Measurements from ENCODE around the gene CFAP100.

The CFAP100 gene

DNA sequence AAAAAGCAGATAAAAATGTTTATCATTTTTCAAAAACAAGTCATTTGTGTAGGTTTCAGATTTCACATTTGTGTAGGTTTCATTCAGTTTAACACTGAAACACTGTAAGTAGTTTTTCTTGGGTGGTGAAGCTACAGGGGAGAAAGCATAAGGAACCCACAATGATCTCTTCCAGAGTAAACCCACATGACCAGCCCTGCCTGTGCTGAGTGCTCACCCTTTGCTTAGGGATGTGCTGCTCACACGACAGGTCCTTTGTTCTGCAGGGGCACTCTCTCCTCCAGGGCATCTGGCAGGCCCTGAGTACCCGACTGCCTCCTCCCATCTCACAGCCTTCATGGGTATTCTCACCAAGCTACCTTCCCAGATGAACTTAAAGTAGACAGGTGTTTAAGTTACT lies 52.1 kb downstream of the CFAP100 start:
- no peak for DNase-seq

DNA sequence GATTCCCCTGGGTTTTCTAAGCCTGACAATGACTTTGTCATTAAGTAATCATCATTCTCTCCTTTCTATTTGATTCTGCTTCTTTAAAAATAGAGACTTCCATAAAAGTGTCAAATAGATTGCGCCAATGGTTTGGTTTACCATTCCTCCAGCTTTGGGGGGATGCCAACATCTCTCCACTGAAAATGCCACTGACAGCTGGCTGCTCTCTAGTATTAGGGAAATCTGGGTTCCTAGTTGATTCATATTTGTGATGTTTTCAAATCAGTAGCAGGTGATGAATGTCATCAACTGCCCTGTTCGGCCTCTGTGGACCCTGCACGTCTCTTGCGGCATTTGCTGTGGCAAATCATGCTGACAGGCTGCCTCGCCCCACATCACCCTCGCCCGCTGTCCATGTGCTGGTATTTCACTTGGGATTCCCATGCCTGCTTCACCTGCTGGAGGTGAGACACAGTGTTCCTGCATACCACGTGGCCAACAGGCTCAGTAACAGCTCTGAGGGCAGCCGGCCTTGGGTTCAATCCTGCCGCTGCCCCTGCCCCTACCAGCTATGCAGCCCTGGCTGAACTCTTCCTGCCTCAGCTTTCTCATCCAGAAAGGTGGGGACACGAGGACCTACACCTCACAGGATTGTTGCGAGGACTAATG lies 52.9 kb downstream of the CFAP100 start:
- no peak for DNase-seq

DNA sequence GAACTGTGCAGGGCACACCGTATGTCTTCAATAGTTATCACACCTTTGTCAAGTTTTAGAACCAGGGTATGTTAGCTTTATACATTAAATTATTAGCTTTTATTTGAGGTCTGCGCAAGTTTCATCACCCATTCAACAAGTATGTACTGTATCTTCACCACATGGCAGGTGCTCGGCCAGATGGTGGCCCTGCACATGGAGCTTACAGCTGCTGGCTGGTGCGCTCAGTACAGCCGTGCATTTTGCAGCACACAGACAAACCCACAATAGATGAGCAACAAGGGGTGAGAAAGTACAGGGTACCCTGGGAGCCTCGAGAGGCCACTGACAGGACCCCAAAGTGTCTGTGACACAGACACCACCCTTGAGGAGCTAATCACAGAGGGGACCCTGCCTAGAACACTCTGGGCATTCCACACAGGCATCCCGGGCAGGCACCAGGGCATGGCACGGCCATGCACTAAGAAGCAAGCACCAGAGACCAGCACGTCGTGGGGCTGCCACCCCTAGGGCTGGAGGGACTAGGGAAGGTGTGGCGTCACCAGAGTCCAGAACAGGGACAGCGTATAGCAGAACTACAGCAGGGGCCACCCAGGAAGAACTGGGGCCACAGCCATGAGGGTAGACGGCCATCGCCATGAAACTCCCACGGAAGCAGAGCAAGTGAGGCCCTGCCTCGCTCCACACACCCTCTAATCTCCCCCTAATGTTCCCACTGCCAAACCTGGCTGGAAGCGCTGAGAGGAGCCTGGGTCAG lies 53.6 kb downstream of the CFAP100 start:
- no peak for DNase-seq

DNA sequence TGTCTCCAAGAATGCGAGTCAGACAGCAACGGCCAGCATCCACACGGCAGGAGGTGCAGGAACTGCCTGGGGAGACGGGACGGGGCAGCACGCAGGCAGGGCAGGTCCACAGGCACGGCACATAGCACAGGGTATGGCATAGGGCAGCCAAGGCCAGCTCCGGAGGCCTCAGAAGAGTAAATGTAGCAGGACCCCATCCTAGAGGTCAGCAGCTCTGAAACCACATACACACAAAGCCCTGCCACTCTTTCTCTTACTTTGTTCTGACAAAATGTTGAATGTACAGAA lies 54.1 kb downstream of the CFAP100 start:
- no peak for DNase-seq

DNA sequence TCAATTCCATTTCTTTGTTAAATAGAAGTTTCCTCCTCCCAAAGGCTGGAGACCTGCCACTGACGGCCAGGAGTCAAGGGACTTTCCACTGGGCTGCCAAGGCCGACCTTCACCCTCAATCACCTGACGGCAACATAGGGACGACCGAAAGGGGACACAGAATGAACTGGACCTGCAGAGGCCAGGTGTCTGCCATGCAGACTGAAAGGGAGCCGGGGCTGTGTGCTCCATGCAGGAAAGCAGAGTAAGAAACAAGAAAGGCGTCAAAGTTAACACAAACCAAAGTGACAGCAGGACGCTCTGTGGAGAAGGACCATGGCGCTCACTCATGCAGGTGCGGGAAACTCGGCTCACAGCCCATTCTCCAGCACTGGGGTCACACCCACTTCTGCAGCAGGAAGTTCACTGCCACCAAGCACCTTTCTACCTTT lies 54.9 kb downstream of the CFAP100 start:
- DNase-seq, result no peak

DNA sequence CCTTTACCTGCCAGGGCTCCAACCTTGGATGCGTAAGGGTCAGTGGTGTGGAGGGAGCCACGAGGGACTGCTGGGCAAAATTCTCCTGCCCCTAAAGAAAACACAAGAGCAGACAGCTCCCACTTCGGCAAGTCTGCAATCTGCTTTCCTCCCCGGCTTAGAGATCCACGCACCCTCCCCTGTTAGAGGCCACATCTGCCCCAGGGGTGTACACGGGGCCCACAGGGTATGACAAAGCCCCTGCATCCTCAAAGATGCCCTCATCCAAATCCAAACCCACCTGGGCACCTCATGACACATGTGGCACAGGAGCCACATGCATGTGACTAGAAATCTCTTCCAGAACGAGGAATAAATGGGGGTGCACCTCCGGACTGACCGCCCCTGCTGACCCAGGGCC lies 55.5 kb downstream of the CFAP100 start:
- DNase-seq, result no peak

DNA sequence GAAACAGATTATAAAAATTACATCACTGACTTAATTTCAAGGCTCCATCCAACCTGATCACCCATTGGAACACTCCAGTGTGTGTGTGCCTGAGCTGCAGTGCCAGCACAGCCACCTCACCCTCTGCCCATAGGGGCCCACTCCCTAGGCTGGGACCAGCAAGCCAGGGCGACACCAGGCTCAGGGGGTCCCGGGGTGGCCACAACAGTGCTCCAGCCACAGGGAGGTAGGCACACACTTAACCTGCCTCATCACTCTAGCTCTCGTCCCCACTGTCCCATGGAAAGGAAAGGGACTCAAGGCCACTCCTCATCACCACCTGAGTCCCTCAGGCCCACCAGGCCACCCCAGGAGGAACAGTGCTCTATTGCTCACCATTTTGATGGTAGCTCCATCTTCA lies 56.0 kb downstream of the CFAP100 start:
- DNase-seq, result no peak

DNA sequence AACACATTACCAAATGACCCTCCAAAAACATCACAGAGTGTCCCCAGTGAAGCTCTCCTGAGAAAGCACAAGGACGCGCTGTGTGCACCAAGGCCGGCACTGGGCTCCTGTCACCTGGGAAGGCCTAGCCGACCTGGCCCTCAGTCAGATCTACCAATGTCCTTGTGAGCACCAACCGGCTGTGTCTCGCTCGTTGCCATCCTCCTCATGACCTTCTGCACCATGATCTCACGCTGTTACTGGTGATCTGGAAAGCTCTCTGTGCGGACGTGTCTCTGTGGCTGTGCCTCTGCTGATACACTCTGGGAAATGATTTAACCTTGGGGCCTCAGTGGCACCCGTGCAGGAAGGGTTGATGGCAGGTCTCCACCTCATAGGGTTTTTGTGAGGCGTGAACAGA lies 56.8 kb downstream of the CFAP100 start:
- DNase-seq, result no peak

DNA sequence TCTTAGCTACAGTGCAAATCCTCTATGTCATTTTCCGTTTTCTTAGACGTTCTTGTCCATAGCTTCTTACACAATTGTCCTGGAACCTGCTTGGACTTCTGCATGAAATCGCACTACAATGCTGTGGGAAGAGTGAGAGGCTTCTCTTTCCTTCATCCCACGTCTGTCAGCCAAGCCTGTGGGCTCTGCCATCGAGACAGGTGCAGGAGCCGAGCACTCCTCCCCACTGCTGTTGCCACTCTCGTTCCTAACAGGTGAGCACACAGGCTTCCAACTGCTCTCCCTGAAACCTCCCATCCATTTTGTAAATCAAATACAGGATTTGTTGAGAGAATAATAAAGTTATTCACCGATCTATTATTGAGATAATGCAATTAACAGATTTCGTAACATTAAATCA lies 57.5 kb downstream of the CFAP100 start:
- no peak for DNase-seq

DNA sequence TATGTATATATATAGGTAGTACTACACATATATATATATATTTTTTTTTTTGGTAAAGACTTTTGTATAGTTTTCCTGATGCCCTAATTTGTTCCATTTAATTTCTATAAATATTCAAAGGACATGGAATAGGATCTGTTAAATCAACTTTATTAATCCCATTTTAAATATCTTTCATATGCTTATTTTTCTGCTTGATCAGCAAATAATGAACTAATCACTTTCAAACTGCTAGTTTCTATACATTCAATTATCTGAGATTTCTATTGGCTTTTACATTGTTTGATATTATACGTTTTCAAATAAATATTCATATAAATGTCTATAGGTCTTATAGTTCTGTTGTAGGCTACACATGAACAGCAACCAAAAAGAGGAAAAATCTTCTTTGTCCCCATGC lies 59.3 kb downstream of the CFAP100 start:
- DNase-seq, result no peak

DNA sequence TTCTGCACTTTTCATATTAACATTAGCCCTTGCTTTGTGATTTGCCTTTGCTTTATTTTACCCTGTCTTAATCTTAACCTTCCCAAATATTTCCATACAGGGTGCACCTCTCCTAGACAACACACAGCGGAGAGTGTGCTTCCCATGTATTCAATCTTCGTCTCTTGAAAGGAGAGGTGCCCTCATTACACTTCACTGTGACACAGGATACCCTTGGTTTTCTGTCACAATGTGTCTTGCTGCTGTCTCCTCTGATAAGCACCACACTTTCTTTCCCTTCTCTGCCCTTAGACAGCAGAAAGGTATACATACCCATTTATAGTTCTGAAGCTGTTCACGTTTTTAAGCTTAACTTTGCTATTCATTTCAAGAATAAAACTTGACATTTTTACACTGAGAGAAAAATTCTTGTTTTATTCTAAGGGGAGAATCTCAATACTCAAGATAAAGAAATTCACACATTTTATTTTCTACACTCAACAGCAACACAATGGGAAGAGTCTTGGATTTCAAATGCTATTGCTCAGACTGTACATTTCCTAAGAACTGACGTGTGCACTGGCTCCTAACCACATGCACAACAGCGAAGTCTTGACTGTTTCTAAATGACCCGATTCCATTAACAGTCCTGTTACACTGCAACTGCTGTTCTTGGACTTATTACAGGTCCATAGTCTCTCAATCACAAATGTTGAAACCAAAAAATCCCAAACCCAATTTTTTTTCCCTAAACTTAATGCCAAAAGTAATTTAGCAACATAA lies 59.9 kb downstream of the CFAP100 start:
- no peak for DNase-seq

DNA sequence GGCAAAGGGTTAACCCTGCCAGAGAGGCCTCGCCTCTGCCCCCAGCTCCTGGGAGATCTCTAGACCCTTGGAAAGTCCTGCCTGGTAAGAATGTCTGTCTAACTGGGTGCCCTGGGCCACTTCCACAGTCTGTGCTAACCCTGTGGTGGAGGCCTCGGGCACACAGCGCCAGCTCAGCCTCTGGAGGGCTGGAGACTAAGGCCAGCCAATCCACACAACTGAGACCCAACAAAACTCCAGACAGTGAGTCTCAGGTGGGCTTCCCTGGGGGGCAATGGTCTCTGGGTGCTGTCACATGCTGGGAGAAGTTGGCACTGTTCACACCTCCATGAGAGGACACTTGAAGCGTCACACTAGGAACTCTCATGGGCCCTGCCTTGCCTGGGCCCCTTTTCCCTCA lies 61.5 kb downstream of the CFAP100 start:
- DNase-seq, result no peak

DNA sequence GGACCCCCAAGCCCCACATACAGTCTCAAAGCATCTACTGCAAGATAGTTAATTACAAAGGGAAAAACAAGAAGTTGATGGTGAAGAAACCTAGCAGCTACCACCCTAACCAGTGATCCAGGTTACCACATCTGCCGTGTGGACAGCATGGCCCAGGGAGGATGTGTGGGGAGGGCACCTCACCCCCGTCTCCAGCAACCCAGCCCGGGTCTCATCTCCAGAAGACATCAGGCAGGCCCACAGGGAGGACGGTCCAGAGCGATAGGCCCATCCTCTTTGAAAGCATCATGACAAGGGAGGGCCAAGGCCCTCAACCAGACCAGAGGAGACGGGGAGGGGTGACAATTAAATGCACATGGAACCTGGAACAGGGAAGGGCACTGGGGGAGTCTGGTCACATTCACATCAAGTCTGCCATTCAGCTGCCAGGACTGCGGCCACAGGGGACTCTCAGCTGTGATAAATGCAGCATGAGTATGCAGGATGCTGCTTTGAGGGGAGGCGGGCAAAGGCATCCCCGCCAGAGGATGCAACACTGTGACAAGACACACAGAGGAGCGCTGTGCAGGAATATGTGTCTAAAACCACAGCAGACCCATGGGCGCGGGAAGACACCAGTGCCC lies 62.2 kb downstream of the CFAP100 start:
- DNase-seq, result no peak

DNA sequence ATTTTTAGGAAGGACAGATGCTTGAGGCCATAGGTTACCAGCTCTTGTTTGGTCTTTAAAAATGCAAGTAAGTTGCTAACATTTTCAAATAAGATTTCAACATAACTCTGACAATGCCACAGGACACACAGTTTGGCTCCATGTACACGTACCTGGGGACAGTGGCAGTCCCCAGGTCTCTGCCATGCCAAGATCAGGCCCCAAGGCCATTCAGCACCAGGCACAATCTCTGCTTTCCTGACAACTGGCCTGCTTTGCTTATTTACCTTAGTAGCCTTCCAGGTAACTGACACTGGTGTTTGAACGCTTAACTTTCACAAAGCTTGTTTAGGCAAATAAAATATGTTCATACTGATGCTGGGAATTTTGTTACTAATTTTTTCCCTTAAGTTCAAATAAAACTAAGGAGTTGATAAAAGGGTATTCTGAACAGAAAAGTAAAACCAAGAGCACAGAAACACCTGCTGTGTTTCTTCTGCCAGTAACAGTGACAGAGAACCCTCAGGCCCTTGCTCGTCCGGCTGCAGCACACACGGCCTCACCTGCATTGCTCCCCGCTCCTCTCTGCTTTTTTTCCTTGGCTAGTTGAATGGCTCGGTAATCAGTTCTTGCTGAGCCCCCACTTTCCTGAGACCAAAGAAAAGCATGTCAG lies 64.5 kb downstream of the CFAP100 start:
- no peak for DNase-seq

DNA sequence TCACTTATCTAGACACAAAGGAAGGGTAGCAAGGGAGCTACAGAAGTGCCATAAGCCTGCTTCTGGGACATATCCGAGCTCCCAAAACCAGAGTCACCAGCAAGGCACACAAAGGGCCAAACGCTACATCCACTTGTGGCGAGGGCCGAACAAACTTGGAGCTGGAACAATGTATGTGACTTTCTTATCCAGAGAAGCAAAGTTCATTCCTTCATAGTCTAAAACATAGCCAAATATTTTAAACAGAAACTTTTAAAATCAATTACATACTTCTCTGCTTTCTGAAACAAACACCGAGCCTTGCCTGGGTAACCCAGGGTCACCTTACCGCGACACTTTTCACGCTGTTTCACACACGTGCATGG lies 65.0 kb downstream of the CFAP100 start:
- DNase-seq, result no peak

DNA sequence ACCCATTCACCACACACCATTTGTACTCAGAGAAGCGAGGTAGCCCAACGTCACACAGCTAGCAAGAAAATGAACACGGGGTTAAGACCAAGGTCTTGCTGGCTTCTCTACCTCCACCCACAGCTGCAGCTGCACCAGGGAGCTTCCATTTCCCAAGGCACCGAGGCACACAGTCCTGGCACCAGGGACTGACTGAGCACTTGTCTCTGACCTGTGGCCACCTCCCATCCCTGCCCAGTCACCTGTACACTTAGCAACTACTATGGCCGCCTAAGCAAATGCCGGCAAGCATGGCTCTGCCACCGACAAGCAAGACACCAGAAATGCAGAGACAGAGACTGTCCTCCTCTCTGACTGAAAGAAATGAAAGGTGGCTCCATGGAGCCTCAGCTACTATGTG lies 65.7 kb downstream of the CFAP100 start:
- no peak for DNase-seq

DNA sequence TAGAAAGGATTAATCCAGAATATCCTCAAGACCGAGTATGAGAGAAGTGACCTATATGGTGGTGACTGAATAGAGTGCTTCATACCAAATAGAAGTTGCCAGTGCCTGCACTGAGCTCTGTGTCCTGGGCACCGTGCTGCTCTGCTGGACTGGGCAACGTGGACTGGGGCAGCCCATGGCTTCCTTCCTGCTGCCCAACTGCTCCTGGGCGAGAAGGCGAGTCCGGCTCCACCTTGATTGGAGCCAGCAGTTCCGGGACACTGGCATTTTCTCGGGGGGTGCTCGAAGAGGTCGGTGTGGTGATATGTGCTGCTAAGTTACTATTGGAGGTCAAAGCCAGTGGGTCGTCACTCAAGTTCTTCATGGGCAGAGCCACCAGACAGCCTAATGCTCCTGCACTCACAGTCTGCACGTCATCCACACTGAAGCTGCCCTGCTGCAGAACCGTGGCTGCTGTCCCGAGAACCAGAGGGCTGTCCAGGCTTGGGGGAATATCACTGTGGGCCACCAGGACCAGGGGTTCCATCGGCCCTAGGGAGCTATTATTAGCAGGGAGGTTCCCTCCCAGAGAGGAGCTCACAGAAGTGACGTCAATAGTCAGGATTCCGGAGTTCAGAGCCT lies 66.9 kb downstream of the CFAP100 start:
- DNase-seq, result no peak

DNA sequence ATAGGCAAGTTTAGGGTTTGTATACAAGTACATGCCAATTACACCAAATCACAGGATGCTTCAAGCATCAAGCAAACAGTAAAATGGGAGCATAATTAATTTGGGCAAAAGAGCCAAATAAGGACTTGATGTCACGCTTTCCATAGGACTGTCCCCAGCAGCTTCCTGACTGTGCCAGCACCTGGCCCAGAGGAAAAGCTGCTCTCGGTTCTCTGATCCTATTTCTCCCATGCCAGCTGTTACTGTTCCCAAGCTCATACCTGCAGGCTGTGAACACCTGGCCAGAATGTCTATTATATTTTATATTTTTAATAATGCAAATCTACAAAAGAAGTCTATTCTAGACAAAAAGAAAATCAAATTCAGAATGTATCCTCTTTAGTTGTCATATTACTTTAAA lies 68.8 kb downstream of the CFAP100 start:
- no peak for DNase-seq

DNA sequence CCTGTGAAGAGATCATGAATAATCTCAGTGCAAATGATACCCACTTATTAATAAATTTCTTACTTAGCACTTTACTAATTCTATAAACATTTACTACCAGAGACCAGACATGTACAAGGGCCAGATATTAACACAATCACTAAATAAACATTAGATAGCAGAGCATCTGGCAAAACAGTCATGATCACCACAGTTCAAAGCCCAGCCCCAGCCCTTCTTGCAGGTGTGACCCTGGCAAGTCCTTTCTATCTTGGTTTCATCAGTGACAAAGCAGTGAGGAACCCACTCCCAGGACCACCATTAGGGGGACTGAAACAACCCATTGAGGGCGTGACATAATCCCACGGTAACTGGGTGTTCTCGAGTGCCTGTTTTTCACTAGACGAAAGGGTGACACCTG lies 69.4 kb downstream of the CFAP100 start:
- DNase-seq, result no peak

DNA sequence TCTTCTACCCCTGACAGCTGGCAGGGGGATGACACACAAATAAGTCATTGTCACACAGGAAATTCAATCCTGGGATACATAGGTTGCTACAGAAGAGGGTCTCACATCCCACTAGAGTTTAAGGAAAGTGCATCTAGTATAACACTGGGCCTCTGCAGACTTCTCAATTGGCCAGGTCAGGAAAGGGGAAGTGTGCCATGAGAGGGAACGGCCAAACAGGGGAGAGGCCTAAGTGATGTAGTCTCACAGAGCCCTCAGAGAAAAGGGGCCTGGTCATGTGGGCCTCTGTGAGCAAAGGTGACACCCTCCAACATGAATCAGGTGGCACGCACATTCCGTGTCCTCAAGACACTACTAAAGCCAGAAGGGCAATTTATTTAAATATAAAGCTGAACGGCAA lies 69.8 kb downstream of the CFAP100 start:
- no peak for DNase-seq

DNA sequence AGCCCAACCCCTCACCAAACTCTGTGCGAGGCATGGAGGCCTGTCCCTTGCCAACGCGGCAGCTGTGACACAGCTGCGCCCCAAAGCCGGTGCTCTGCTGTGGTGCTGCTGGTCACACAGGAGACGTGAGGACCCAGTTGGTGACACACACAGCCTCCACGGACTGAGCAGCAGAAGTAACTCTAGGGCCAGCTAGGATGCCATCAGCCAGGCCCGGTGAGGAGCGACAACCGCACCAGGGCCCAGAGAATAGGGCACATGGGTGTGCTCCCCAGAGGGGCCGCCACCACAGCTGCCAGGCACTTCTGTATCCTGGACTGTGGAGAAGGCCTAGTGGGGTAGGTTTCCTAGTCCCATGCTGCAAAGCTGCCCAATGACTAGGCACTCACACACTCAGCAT lies 70.3 kb downstream of the CFAP100 start:
- DNase-seq, result no peak

DNA sequence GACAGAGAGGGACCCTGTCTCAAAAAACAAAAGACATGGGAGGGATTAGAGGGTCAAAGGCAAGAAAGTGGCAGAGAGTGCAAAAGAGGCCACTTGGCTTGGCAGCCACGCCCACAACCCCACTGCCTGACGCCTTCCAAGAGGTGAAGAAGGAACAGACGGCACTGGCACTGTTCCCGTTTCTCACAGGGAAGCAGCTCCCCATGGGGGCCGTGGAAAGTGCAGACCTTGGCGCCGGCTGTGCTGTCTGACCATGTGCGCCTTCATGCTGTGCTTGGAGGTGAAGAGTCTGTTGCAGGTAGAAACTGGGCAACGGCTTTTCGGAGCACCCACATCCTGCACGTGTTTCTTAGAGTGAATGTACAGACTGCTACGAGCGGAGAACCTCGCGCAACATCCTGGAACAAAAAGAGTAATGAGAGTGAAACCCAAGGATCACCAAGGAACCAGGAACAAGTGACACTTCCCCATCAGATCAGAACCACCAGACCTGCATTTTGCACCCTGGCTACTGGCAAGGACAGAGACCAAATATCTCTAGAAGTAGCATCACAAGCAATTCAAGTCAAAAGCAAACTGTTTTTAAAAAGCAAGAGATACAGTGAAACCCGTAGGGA lies 71.3 kb downstream of the CFAP100 start:
- no peak for DNase-seq
